HG02759 (cell line): ENCODE results near the gene LAMA3.

Source experiments
- ATAC-seq: cut with Tn5 transposase; IDR thresholded peaks from one replicate; pipeline ENCODE4 v1.9.1; 2021; ENCODE audit warnings: mild to moderate bottlenecking, moderate library complexity; ENCODE audit not compliant: unreplicated experiment

The LAMA3 gene

GRCh38 chr18:23763343-23763742 is 74.1 kb downstream of the LAMA3 start:
- no peak for ATAC-seq

- ATAC-seq: no peak
Observed at GRCh38 chr18:23765931-23766330, 76.7 kb downstream of the LAMA3 start.

- ATAC-seq: no peak
Observed at GRCh38 chr18:23772327-23773024, 83.2 kb downstream of the LAMA3 start.

- no peak for ATAC-seq
Observed at GRCh38 chr18:23776306-23776705, 87.1 kb downstream of the LAMA3 start.

- no peak for ATAC-seq
Observed at GRCh38 chr18:23778828-23779227, 89.6 kb downstream of the LAMA3 start.

GRCh38 chr18:23779696-23780303 is 90.5 kb downstream of the LAMA3 start:
- no peak for ATAC-seq

GRCh38 chr18:23784832-23785245 is 95.6 kb downstream of the LAMA3 start:
- no peak for ATAC-seq

- ATAC-seq: no peak
Observed at GRCh38 chr18:23793051-23793450, 103.8 kb downstream of the LAMA3 start.

- ATAC-seq: no peak
Observed at GRCh38 chr18:23793985-23794867, 105.0 kb downstream of the LAMA3 start.

- no peak for ATAC-seq
Observed at GRCh38 chr18:23798249-23798648, 109.0 kb downstream of the LAMA3 start.

- ATAC-seq: no peak
Observed at GRCh38 chr18:23798824-23799223, 109.6 kb downstream of the LAMA3 start.

- ATAC-seq: no peak
Observed at GRCh38 chr18:23799540-23799939, 110.3 kb downstream of the LAMA3 start.

GRCh38 chr18:23800902-23801301 is 111.6 kb downstream of the LAMA3 start:
- no peak for ATAC-seq

GRCh38 chr18:23802817-23803216 is 113.6 kb downstream of the LAMA3 start:
- ATAC-seq: no peak

- ATAC-seq: no peak
Observed at GRCh38 chr18:23803755-23804154, 114.5 kb downstream of the LAMA3 start.

GRCh38 chr18:23805898-23806297 is 116.6 kb downstream of the LAMA3 start:
- no peak for ATAC-seq

GRCh38 chr18:23809415-23809814 is 120.2 kb downstream of the LAMA3 start:
- no peak for ATAC-seq

- ATAC-seq: no peak
Observed at GRCh38 chr18:23810396-23810795, 121.1 kb downstream of the LAMA3 start.

GRCh38 chr18:23811176-23811575 is 121.9 kb downstream of the LAMA3 start:
- ATAC-seq: no peak

GRCh38 chr18:23812546-23813440 is 123.5 kb downstream of the LAMA3 start:
- ATAC-seq: no peak
